HG03439 (cell line): ENCODE measurements around the gene USP12.
"Not testable (repeated sequence)": the region's sequence is repeated elsewhere in the genome, so short reads cannot be mapped to it uniquely, and the experiment has no call there.

Source experiments
- ATAC-seq: cut with Tn5 transposase; IDR thresholded peaks from one replicate; pipeline ENCODE4 v1.9.1; 2021; ENCODE audit warnings: mild to moderate bottlenecking, moderate library complexity; ENCODE audit not compliant: unreplicated experiment

Gene USP12

DNA sequence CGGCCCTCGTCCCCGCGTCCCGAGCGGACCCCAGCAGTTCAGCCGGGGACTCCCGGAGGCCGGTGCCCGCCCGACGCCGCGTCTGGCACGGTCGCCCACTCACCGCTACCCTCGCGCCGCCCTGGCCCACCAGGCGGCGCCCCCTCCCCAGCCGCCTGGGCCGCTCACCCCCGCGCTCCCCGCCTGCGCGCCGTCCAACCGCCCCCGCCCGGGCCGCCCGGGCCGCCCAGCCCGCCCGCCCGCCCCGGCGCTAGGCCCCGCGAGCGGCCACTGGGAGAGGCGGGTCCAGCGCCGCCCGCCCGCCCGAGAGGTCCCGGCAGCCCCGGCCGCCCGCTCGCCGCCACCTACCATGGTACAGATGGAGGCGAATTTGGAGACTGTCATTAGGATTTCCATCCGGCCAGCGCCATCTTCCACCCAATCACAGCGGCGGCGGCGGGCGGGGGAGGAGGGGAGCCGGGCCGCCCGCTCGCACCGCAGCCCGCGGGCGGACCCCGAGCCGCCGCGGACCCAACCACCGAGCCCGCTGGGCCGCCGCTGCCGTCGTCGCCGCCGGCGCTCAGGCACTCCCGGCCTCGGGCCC is at the start of gene USP12:
Gene USP12, minus strand, starts transcription at position 568 of the 583 bp plus-strand sequence. Its CDS starts 172 bp downstream, at position 396.
- peak; percentile 15 for ATAC-seq

GRCh38 chr13:27219611-27220010 is 48.0 kb upstream of the USP12 start:
- no peak for ATAC-seq

- not testable (repeated sequence) for ATAC-seq
These were observed 47.2 kb upstream of the USP12 start for GRCh38 chr13:27218861-27219260.

GRCh38 chr13:27217791-27218190 is 46.2 kb upstream of the USP12 start:
- not testable (repeated sequence) for ATAC-seq

DNA sequence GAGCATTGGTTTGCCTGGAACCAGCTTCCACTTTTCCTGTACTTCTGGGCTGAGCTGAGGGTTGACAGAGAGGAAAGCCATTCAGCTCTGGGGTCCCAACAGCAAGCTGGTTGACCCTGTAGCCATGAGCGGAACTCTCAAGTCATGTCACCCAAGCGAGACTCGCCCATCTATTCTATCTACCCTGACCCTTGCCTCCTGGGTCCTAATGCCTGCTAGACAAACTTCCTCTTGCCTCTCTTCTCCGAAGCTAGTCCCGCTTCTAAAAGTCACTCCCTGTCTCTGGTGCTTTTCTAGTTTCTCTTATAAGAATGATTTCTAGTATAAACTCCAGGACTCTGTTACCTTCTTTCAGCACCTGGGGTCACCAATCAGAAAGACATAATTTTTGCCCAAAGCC is 41.8 kb upstream of the USP12 start:
- not testable (repeated sequence) for ATAC-seq

DNA sequence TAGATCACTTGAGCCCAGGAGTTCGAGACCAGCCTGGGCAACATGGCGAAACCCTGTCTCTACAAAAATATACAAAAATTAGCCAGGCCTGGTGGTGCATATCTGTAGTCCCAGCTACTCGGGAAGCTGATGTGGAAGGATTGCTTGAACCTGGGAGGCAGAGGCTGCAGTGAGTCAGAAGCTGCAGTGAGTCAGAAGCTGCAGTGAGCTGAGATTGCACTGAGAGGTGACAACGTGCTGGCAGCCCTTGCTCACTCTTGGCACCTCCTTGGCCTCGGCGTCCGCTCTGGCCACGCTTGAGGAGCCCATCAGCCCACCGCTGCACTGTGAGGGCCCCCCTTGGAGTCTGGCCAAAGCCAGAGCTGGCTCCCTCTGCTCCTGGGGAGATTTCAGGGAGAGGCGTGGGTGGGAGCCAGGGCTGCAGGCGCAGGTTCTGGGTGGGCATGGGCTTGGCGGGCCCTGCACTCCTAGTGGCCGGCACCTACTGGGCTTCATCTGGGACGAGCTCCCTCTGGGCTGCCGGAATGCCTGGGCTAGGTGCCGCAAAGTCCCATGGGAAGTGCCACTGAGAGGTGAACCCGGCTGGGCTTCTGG is 40.3 kb upstream of the USP12 start:
- no peak for ATAC-seq

- ATAC-seq = no peak
These were observed 39.7 kb upstream of the USP12 start for GRCh38 chr13:27211271-27211670.

DNA sequence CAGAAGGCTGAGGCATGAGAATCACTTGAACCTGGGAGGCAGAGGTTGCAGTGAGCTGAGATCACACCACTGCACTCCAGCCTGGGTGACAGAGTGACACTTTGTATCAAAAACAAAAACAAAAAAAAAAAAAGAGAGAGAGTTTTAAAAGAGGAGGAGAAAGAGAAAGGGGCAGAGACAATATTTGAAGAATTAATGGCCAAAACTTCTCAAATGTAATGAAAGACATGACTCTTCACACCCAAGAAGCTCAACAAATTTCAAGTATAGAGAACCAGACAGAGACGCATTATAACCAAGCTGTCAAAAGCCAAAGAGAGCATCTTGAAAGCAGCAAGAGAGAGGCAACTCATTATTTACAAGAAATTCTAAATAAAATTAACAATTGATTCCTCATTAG is 36.9 kb upstream of the USP12 start:
- no peak for ATAC-seq

DNA sequence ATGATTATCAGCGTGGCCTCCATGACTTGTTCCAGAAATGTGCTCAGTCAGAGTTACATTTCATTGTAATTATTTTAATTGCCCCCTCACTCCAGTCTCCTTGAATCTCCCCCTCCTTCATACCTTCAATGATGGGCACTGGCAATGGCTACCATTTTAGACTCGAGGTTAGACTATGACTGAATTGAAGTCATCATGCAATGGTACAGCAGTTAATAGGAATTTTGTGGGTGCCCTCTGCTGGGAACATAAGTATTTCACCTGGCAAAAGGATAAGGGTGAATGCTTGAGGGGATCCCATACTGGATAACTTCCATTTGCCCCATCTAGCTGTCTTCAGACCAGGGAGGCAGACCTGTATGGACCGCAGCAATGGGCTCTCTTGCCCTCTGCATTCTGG is 32.2 kb upstream of the USP12 start:
- ATAC-seq = no peak

GRCh38 chr13:27203186-27203585 is 31.6 kb upstream of the USP12 start:
- no peak for ATAC-seq

GRCh38 chr13:27201661-27202060 is 30.1 kb upstream of the USP12 start:
- no peak for ATAC-seq

DNA sequence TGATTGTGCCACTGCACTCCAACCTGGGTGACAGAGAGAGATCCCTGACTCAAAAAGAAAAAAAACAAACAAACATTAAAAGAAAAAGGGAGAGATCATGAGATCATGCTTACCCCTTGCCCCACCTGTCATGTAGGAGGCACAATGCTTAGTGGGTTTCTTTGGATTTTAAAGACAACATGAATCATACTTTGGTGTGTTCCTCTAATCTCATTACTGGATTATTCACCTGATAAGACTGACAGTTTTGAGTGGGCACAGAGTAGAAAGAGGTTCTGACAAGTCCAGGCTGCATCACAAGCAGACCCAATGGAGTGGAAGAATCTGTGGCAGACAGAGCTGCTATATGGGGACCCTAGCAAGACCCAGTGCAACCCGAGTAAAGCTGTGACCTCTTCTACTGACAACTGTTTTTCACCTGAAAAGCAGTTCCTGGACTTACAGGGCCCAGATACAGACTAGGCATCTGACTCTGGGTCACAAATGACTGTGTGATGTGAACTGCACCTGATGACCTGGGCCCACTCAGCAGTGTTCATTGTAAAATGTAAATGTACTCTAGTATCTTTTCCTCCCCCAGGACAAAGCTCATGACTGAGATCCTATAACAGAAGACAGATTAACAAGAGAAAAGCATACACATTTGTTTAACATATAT is 28.9 kb upstream of the USP12 start:
- ATAC-seq = no peak

DNA sequence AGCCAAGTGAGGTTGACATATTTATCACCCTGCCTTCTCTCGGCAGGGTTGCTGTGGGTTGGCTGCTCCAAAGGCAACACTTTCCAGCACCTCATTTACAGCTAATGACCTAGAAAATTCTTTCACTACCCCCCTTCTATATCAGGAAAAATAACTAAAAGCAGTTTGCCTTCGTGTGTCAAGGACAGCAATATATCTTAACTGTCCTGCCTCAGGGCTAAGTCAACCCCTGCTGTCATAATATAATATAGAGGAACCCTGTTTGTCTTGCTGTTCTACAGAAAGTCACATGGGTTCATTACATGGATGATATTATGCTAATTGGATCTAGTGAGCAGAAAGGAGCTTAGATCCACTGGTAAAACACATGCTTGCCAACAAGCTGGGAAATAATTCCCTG is 28.1 kb upstream of the USP12 start:
- no peak for ATAC-seq

DNA sequence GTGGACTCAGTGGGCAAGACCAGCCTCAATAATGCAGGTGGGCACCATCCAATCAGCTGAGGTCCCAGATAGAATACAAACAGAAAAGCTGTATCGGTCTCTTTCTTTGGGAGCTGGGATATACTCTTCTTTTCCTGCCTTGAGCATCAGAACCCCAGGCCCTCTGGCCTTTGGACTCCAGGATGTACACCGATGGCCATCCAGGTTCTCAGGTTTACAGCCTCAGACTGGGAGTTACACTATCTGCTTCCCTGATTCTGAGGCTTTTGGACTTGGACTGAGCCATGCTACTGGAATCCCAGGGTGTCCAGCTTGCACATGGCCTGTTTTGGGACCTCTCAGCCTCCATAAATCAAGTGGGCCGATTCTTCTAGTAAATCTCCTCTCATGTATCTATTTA is 27.6 kb upstream of the USP12 start:
- ATAC-seq = no peak

DNA sequence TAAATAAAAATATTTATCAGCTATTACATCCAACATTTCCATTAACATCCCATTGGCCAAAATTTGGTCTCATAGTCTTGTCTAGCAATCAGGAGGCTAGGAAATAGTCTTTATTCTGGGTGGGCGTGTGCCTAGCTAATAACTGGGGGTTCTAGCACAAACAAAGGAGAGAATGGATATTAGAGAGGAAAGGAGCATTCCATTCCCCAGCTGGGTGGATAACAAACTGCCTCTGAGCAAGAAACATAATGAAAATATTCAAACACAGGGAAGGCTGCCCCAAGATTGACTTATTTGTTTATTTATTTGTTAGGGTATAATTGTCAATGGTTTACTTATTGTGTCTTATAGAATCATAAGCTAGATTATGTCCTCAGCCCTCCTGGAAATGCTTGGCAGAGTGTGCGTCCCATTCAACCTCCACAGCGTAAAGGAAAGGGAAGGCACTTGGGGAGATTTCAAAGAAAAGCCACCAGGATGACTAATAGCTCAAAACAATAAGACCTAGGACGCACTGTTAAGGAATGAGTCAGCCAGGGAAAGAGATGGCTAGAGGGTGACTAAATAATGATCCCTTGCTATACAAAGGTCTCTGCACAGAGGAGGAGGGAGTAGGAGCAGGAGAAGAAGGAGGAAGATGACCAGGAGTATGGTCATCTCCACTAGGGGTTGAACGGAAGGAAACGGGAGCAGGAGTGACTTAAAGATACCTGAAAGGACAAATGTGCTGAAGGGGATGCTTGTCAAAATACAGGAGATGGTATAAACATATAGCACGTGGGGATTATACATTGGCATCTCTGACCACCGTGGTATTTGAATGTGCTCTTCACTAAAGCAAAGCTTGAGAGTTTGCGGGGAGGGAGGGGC is 23.5 kb upstream of the USP12 start:
- no peak for ATAC-seq

DNA sequence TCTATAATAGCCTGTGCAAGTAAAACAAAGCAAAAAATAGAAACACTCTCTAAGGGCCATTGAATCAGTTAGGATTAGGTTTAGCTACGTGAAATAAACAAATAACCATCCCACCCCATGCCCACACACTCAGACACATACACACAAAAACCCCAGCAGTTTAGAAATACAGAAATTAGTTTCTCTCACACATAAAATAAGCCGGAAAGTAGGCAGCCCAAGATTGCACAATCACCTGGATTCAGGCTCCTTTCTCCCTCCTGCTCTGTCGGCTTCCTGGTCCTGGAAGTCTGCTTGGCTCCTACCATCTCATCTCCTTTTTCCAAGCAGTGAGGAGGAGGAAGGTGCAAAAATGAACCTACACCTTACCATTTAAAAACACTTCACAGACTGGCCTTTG is 22.6 kb upstream of the USP12 start:
- no peak for ATAC-seq

- ATAC-seq = no peak
These were observed 21.9 kb upstream of the USP12 start for GRCh38 chr13:27193496-27193895.

DNA sequence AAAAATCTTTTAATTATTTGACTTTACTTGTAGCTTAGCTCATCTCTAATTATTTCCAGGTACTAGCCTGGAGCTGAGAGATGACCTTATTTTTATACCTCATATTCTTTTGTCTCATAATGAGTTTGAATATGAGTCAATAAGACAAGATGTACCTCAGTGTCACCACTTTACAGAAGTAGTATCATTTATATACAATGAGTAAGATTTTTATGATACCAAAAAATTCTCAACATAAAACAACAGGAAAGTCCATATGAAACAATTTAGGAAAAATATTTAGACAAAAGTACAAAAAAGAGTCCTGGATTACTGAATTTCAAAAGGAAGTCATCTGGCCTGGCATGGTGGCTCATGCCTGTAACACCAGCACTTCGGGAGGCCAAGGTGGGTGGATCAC is 21.4 kb upstream of the USP12 start:
- ATAC-seq = no peak

- not testable (repeated sequence) for ATAC-seq
These were observed 20.8 kb upstream of the USP12 start for GRCh38 chr13:27192367-27192766.

DNA sequence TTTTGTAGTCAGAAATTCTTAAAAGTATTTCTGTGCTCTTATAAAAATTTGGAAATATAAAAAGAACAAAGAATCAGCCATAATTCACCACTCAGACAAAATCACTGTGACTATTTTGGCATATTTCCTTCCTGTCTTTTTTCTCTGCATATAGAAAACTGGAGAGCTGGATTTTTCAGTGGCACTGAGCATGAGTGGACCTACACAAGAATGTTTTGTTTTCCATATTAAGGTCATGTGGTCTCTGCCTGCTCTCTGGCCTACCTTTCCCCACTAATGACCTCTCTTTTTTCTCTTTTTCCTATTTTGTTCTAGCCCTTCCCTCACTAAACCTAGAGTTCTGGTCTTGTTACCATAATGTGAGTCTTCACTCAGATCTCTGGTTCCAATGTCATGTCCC is 17.6 kb upstream of the USP12 start:
- no peak for ATAC-seq

DNA sequence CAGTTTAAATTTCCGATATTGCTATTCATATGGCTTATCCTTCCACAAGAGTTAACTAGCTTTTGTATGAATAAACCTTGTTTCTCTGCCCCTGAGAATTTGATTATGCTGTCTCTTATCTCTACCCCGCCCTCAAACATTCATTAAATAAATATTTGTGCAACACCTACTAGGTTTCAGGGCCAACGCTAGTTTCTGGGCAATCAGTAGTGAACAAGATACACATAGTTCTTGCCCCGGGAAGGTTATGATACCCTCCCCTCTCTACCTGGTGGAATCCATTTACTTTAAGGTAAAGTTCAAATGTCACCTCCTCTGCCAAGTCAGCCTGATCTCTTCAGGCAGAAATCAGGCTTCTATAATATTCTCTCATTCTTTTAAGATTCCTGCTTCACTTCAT is 16.6 kb upstream of the USP12 start:
- ATAC-seq = no peak

GRCh38 chr13:27186295-27186694 is 14.7 kb upstream of the USP12 start:
- no peak for ATAC-seq
